ENCODE data around the gene SIGLEC1. TPM values are rescaled to one million over a fixed set of nuclear protein-coding genes. Genes with fewer than 3 reads are reported as not detected.

Gene SIGLEC1
- total and polyA plus RNA-seq, 2 of the 8 experiments (the other 6 are each of a cell fraction or from before 2014, with no cell fraction given): 0.02 TPM; not detected in 1

DNA sequence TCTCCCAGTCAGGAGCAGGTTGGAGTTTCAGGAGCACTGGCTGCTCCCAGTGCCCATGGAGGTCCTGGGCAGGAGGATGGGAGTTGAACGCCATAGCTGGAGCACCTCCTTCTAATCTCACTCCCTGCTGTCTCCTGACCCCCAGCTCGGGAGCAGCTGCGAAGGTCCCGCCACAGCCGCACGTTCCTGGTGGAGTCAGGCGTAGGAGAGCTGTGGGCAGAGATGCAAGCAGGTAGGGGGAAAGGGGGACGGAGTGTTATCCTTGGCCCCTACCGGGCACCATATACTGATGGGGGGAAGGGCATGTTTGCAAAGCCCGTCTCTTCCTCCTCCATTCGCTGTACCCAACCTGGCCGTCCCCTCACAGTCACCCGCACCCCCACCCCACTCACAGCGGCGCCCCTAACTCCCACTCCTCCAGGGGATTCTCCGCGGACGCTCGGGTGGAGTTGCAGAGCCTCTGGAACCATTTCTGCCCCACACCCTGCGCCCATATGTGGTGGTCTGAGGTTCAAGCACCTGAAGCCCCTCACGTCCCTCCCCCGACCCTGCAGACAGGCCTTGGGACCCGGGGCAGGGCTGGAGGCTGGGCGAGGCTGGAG, 36.8 kb upstream of the SIGLEC1 start:
- Histone ChIP-seq H2BK12ac (ENCODE audit: low read depth, low read length) (no peak overlapping the region; the same call in 1 of the 2 replicates), H4K91ac (replicated peaks; ENCODE audit: insufficient read length, low read length) (no peak overlapping the region), H3K9ac (replicated peaks in 1 of 4; ENCODE audit: extremely low read depth in 1 of 4, low read depth in 3 of 4, low read length in 3 of 4) (no peak overlapping the region), H3K4me1 (replicated peaks in 1 of 4; ENCODE audit: control insufficient read depth in 3 of 4, insufficient read depth in 4 of 4, low read length in 3 of 4) (peaks cover 0 to 25% (median 8%) of the 10 kb centered on the region in 4 experiments; a peak in 6 of 7 replicates), H2BK20ac (ENCODE audit: low read length) (no peak overlapping the region), H3K4ac (replicated peaks; ENCODE audit: insufficient read length, low read depth, low read length) (no peak overlapping the region), H2BK15ac (ENCODE audit: low read length) (no peak overlapping the region), H3K9me3 (ENCODE audit: insufficient read depth in 2 of 2, low read depth in 1 of 2, low read length in 1 of 2) (no peaks in the 10 kb centered on the region), H3K14ac (ENCODE audit: insufficient read length) (no peak overlapping the region), H2BK120ac (replicated peaks; ENCODE audit: low read depth, low read length) (no peak overlapping the region), H3K18ac (ENCODE audit: extremely low read depth, low read length) (no peak overlapping the region), H3K27ac (ENCODE audit: low read depth, low read length) (no peak overlapping the region), H3K4me3 (ENCODE audit: extremely low read depth in 1 of 4, insufficient read depth in 2 of 4, low read depth in 3 of 4, low read length in 4 of 4) (peak overlapping the region in 3 of 4 experiments; percentile 19 to 61 (median 51); a peak in 3 of 8 replicates), H3K79me2 (ENCODE audit: control insufficient read depth in 1 of 2, insufficient read depth in 2 of 2, low read length in 2 of 2) (no peaks in the 10 kb centered on the region), H4K5ac (ENCODE audit: insufficient read length, low read depth, low read length) (no peak overlapping the region), H2AK5ac (ENCODE audit: low read depth, low read length) (no peak overlapping the region), H2BK5ac (ENCODE audit: low read depth, low read length) (no peak overlapping the region), H3K36me3 (ENCODE audit: control insufficient read depth in 2 of 4, insufficient read depth in 4 of 4, low read length in 3 of 4) (no peaks in the 10 kb centered on the region; a peak in 1 of 8 replicates), H3K4me2 (ENCODE audit: insufficient read depth in 1 of 2, low read depth in 2 of 2, low read length in 2 of 2) (peak overlapping the region; percentile 51 to 89), H4K20me1 (replicated peaks in 1 of 2; ENCODE audit: control insufficient read depth in 1 of 2, insufficient read depth in 2 of 2, low read length in 2 of 2) (peaks cover 2 to 17% of the 10 kb centered on the region in 2 experiments), H3K79me1 (ENCODE audit: low read depth, low read length) (no peaks in the 10 kb centered on the region), H3K23me2 (ENCODE audit: low read depth, low read length) (peaks cover 25% of the 10 kb centered on the region), H2AFZ (ENCODE audit: low read length) (no peak overlapping the region), H3K27me3 (replicated peaks in 1 of 4; ENCODE audit: control insufficient read depth in 3 of 4, extremely low read depth in 1 of 4, insufficient read depth in 3 of 4, low read length in 3 of 4) (peaks cover 4 to 26% (median 21%) of the 10 kb centered on the region in 4 experiments), H3K56ac (replicated peaks; ENCODE audit: insufficient read length, low read depth, low read length) (no peak overlapping the region), H4K8ac (ENCODE audit: extremely low read depth, insufficient read depth, low read length) (peak overlapping the region; percentile 83), H3K23ac (ENCODE audit: insufficient read length) (no peak overlapping the region)
- POLR2A ChIA-PET (ENCODE audit: partially characterized antibody): interaction anchor here (0.7 to 1.9 kb wide), 7 partner anchors 8 to 71 kb away, joined by 3 to 8 read pairs (median 3); partner anchors contain the start of genes AP5S1 and HSPA12B
- no peak for FAIRE-seq
- CTCF ChIA-PET (ENCODE audit: partially characterized antibody): interaction anchor here (0.5 to 18.6 kb wide), 27 partner anchors 14 to 367 kb away, joined by 3 to 308 read pairs (median 6); partner anchors contain the start of genes ADISSP, AP5S1, CENPB and HSPA12B
- no peak for DNase-seq (ENCODE audit: low read depth in 1 of 2, low spot score in 2 of 2)
- WGBS, 2 experiments (ENCODE audit: extremely low coverage in 1 of 2, insufficient coverage in 1 of 2, insufficient read length in 1 of 2, insufficient replicate concordance in 2 of 2, low coverage in 1 of 2, low lambda C conversion rate in 2 of 2, missing lambda C conversion rate in 1 of 2): 84% methylated on average over 17 of the region's 24 CpGs; no CpG with 5 or more reads in 1 of the 2 experiments
- no peak for TF ChIP-seq CEBPB (IDR thresholded peaks at IDR 0.05; ENCODE audit: low read depth, low read length)
- no peak for TF ChIP-seq EZH2 (IDR thresholded peaks at IDR 0.05; ENCODE audit: low read depth, low read length, severe bottlenecking)
- no peak for TF ChIP-seq TBP (IDR thresholded peaks at IDR 0.05; ENCODE audit: low read depth, low read length)
- no peak for TF ChIP-seq MAFK (IDR thresholded peaks at IDR 0.05; ENCODE audit: low read depth, low read length)
- TF ChIP-seq TAF7 (optimal IDR thresholded peaks at IDR 0.05; ENCODE audit: borderline replicate concordance, low read depth, low read length): no peak
- no peak for TF ChIP-seq E2F6 (IDR thresholded peaks at IDR 0.05)
- no peak for TF ChIP-seq NANOG (IDR thresholded peaks at IDR 0.05; ENCODE audit: insufficient read depth, low read depth, low read length, poor library complexity, severe bottlenecking)
- TF ChIP-seq KDM5A (IDR thresholded peaks at IDR 0.05; ENCODE audit: low read length): no peak
- TF ChIP-seq, protein P1, sequence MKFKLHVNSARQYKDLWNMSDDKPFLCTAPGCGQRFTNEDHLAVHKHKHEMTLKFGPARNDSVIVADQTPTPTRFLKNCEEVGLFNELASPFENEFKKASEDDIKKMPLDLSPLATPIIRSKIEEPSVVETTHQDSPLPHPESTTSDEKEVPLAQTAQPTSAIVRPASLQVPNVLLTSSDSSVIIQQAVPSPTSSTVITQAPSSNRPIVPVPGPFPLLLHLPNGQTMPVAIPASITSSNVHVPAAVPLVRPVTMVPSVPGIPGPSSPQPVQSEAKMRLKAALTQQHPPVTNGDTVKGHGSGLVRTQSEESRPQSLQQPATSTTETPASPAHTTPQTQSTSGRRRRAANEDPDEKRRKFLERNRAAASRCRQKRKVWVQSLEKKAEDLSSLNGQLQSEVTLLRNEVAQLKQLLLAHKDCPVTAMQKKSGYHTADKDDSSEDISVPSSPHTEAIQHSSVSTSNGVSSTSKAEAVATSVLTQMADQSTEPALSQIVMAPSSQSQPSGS (IDR thresholded peaks at IDR 0.05; ENCODE audit: low read length): no peak

Measured in H1 (cell line).